AG10803 (cell line): ENCODE data around the gene OR14C36.

Source experiments
- DNase-seq: peaks from one replicate; pipeline ENCODE4 v3.0.0; 2010; ENCODE audit warnings: low read depth
- H3K4me3 ChIP-seq: 2 replicates; pipeline ENCODE4 v1.5.1; 2011; ENCODE audit warnings: mild to moderate bottlenecking, low read length, control low read depth
- TF ChIP-seq, protein P1 (sequence below): conservative IDR thresholded peaks from 2 replicates; pipeline ENCODE4 v1.5.1; 2011; ENCODE audit warnings: mild to moderate bottlenecking, low read length, control low read depth, inconsistent platforms

Gene OR14C36

DNA sequence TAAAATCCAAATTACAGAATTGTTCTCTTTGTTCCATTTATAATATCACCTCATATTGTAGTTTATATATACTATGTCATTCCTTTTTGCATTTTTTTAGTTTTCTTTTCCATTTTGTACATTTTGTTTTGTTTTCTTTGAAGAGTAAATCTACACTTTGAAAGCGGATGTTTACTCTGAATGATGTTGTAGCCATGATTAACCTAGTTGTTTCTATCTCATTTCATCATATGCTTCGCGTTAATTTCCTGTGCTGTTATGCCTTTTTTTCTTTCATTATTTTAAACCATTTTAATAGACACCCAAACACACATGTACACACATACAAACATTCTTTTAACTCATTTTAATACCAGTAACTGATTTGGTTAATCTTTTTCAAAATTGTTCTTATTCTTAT lies 32.3 kb downstream of the OR14C36 start:
- TF ChIP-seq, protein P1, sequence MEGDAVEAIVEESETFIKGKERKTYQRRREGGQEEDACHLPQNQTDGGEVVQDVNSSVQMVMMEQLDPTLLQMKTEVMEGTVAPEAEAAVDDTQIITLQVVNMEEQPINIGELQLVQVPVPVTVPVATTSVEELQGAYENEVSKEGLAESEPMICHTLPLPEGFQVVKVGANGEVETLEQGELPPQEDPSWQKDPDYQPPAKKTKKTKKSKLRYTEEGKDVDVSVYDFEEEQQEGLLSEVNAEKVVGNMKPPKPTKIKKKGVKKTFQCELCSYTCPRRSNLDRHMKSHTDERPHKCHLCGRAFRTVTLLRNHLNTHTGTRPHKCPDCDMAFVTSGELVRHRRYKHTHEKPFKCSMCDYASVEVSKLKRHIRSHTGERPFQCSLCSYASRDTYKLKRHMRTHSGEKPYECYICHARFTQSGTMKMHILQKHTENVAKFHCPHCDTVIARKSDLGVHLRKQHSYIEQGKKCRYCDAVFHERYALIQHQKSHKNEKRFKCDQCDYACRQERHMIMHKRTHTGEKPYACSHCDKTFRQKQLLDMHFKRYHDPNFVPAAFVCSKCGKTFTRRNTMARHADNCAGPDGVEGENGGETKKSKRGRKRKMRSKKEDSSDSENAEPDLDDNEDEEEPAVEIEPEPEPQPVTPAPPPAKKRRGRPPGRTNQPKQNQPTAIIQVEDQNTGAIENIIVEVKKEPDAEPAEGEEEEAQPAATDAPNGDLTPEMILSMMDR: no peak
- DNase-seq: no peak

DNA sequence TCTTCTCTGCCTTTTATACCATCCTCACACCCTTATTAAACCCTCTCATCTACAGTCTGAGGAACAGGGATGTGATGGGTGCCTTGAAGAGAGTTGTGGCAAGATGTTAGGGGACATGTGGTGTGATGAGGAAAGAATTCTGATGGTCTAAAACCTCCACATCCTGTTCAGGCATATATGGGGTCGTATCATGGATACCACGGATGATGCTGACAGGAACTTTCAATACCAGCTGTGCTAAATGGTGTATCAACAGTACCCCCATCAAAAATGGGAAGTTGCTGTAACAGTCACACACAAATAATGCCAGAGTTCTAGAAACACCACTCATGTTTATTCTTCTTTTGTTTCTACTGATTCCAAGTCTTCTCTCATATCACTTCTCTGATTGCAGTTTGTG lies 39.9 kb downstream of the OR14C36 start:
- TF ChIP-seq, protein P1: no peak
- DNase-seq: no peak
- no peak overlapping the region for H3K4me3 ChIP-seq

More for the DNA sequence above, 32.3 kb downstream of the OR14C36 start:
- H3K4me3 ChIP-seq: no peak overlapping the region

DNA sequence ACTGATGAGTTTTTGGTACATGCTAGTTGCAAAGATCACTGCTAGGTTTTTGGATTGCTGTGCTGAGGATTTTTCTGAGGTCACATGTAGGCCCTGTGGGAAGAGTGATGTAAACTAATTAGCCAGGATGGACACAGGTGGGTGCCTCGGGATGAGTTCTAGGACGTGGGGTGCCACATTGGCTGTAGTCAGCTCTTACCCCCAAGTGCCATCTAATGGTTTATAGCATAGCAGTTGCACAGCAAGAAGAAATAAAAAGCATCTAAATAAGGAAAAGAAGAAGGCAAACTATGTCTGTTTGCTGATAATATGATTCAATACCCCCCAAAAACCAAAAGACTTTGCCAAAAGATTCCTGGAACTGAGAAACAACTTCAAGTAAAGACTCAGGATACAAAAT lies 44.5 kb downstream of the OR14C36 start:
- no peak overlapping the region for H3K4me3 ChIP-seq
- no peak for DNase-seq
- TF ChIP-seq, protein P1: no peak
